Measurements from ENCODE around the gene EIF2B1.
"Not testable (repeated sequence)": the region's sequence is repeated elsewhere in the genome, so short reads cannot be mapped to it uniquely, and the experiment has no call there.

The EIF2B1 gene

GRCh38 chr12:123617580-123617979 lies 15.9 kb downstream of the EIF2B1 start:
- no peak for DNase-seq (ENCODE audit: low read depth)

- DNase-seq (ENCODE audit: low read depth), result no peak
Measured at GRCh38 chr12:123617144-123617543, 16.3 kb downstream of the EIF2B1 start.

GRCh38 chr12:123614531-123614930 lies 19.0 kb downstream of the EIF2B1 start:
- DNase-seq (ENCODE audit: low read depth), result peak; percentile 83

- no peak for DNase-seq (ENCODE audit: low read depth)
Measured at GRCh38 chr12:123614110-123614509, 19.4 kb downstream of the EIF2B1 start.

GRCh38 chr12:123608182-123608581 lies 25.3 kb downstream of the EIF2B1 start:
- DNase-seq (ENCODE audit: low read depth), result no peak

GRCh38 chr12:123607756-123608155 lies 25.7 kb downstream of the EIF2B1 start:
- DNase-seq (ENCODE audit: low read depth), result no peak

- DNase-seq (ENCODE audit: low read depth), result not testable (repeated sequence)
Measured at GRCh38 chr12:123603495-123603894, 30.0 kb downstream of the EIF2B1 start.

- DNase-seq (ENCODE audit: low read depth), result no peak
Measured at GRCh38 chr12:123602651-123603195, 30.8 kb downstream of the EIF2B1 start.

GRCh38 chr12:123601602-123602489 lies 31.6 kb downstream of the EIF2B1 start, which contains the start of gene DDX55:
Gene DDX55 (plus strand): TSS chr12:123602099. CDS start chr12:123602149, 50 bp downstream.
- DNase-seq (ENCODE audit: low read depth), result peak; percentile 67

- no peak for DNase-seq (ENCODE audit: low read depth)
Measured at GRCh38 chr12:123599721-123600120, 33.8 kb downstream of the EIF2B1 start.

- no peak for DNase-seq (ENCODE audit: low read depth)
Measured at GRCh38 chr12:123599310-123599709, 34.2 kb downstream of the EIF2B1 start.

GRCh38 chr12:123598522-123598921 lies 35.0 kb downstream of the EIF2B1 start:
- DNase-seq (ENCODE audit: low read depth), result no peak

- DNase-seq (ENCODE audit: low read depth), result no peak
Measured at GRCh38 chr12:123597100-123597499, 36.4 kb downstream of the EIF2B1 start.

- DNase-seq (ENCODE audit: low read depth), result no peak
Measured at GRCh38 chr12:123595729-123596128, 37.8 kb downstream of the EIF2B1 start.

GRCh38 chr12:123591702-123592481 lies 41.6 kb downstream of the EIF2B1 start:
- DNase-seq (ENCODE audit: low read depth), result no peak

- DNase-seq (ENCODE audit: low read depth), result no peak
Measured at GRCh38 chr12:123580772-123581171, 52.7 kb downstream of the EIF2B1 start.

- not testable (repeated sequence) for DNase-seq (ENCODE audit: low read depth)
Measured at GRCh38 chr12:123578829-123579228, 54.7 kb downstream of the EIF2B1 start.

- no peak for DNase-seq (ENCODE audit: low read depth)
Measured at GRCh38 chr12:123578243-123578642, 55.2 kb downstream of the EIF2B1 start.

- DNase-seq (ENCODE audit: low read depth), result no peak
Measured at GRCh38 chr12:123576611-123577010, 56.9 kb downstream of the EIF2B1 start.

GRCh38 chr12:123573870-123574269 lies 59.6 kb downstream of the EIF2B1 start:
- no peak for DNase-seq (ENCODE audit: low read depth)

- no peak for DNase-seq (ENCODE audit: low read depth)
Measured at GRCh38 chr12:123572391-123572790, 61.1 kb downstream of the EIF2B1 start.

GRCh38 chr12:123571343-123571813 lies 62.1 kb downstream of the EIF2B1 start:
- peak; percentile 63 for DNase-seq (ENCODE audit: low read depth)

Data from GM04504 (cell line).